Pulmonary artery endothelial cell (primary cell): ENCODE measurements around the gene HDGF. TPM values are rescaled to one million over a fixed set of nuclear protein-coding genes. Genes with fewer than 3 reads are reported as not detected.
A peak's percentile ranks its signal among the peaks of the same experiment; 100 is the strongest.

Experiments used
- DNase-seq: peaks from one replicate; pipeline ENCODE4 v3.0.0-alpha.2; 2011; ENCODE audit warnings: low read depth, low spot score
- total RNA-seq: library from RNA; depleted of rRNA; stranded (reverse); fragments of >200 nt; gene quantifications from 2 replicates; pipeline ENCODE4 v1.2.3, GENCODE V29; 2014

Gene HDGF
- total RNA-seq, 1 donor from 2014 or later, result 206 TPM

- peak; percentile 59 for DNase-seq
These were observed 25.7 kb downstream of the HDGF start for GRCh38 chr1:156725683-156726280.

DNA sequence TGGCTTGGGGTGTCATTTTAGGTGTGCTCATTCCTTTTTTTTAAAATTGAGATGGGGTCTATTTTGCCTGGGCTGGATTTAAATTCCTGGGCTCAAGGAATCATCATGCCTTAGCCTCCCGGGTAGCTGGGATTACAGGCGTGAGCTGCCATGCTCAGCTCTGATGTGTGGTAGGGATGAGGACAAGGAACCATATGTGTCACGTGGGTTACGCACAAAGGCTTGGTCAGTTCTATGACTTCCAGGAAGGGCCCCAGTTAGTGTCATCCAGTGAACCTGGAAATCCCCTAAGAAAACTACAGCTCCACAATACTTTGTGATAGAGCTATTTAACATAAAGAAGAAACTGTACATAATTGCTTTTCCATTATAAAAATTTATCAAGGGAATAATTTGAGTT, 29.9 kb downstream of the HDGF start:
- DNase-seq, result no peak

GRCh38 chr1:156721131-156721530, 30.3 kb downstream of the HDGF start:
- DNase-seq, result no peak

DNA sequence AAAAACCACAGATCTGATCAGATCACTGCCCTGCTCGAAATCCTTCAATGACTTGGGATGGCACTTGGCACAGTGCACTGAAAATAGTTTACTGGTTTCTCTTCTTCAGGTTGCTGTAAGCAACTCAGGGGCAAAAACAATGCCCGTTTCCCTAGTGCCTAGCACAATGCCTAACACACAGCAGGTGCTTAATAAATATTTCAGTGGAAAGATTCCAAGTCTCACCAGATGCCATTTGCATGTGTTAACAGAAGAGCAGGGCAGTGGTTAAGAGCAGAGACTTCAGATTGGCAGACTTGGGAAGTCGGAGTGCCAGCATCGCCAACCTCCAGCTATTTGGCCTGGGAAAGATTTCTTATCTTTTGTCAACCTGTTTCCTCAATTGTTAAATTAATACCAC, 34.1 kb downstream of the HDGF start:
- DNase-seq, result no peak

- DNase-seq, result no peak
These were observed 36.6 kb downstream of the HDGF start for GRCh38 chr1:156714830-156715229.

DNA sequence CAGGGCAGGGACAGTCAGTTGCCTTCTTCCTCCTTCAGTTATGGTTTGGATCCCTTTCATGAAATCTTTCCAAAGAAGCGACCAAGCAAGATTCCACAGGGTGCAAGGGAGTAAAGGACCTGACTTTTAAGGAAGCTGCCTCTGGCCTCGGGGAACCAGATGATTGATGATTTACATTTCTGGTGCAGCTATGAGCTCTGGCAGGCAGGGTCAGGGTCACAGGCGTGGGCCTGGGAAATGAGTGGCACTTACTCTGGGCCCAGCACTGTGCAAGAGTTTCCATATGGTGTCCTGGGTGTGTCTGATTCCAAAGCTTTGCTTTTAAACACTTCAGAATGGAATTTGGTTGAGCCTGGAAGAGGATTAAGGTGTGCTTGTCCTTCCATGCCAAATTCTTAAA, 38.8 kb downstream of the HDGF start:
- no peak for DNase-seq

GRCh38 chr1:156711011-156711817, 40.3 kb downstream of the HDGF start:
- no peak for DNase-seq

- DNase-seq, result no peak
These were observed 41.6 kb downstream of the HDGF start for GRCh38 chr1:156709757-156710489.

DNA sequence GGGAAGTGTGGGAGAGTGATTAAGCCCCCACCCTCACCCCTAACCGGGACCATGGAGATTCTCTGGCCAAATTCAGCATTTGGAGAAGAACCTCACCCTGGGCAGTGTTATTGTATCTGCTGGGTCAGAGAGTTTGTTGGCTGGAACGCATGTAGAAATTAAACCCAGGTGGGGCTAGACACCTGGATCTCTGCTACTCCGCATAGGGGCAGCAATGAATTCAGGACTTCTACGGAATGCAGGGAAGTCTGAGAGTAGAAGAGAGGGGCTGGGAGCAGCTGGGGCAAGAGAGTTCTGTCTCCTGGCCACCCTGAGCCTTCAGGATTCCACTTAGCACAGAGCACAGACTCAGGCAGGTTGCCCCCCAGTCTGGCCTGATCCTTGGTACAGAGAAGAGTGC, 42.4 kb downstream of the HDGF start:
- DNase-seq, result no peak

DNA sequence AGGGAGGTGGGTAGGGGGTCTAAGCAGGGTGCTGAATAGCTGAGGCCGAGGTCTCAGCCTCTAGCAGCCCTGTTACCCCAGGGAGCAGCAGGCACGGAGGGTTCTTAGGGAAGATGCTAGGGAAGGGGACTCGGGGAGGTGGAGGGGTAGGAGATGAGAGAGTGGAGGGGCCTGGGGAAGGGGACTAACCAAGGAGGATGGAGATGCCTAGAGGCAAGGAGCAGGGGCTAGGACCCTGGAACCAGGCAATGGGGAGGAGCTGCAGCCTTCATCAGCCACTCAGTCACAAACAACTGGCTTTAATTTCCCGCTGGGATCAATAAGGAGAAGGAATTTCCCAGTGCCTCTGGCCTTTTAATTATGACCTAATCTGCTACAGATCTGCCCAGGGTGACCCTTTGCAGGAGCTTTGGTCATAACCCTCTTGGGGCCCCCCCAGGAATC, 43.2 kb downstream of the HDGF start:
- DNase-seq, result no peak

DNA sequence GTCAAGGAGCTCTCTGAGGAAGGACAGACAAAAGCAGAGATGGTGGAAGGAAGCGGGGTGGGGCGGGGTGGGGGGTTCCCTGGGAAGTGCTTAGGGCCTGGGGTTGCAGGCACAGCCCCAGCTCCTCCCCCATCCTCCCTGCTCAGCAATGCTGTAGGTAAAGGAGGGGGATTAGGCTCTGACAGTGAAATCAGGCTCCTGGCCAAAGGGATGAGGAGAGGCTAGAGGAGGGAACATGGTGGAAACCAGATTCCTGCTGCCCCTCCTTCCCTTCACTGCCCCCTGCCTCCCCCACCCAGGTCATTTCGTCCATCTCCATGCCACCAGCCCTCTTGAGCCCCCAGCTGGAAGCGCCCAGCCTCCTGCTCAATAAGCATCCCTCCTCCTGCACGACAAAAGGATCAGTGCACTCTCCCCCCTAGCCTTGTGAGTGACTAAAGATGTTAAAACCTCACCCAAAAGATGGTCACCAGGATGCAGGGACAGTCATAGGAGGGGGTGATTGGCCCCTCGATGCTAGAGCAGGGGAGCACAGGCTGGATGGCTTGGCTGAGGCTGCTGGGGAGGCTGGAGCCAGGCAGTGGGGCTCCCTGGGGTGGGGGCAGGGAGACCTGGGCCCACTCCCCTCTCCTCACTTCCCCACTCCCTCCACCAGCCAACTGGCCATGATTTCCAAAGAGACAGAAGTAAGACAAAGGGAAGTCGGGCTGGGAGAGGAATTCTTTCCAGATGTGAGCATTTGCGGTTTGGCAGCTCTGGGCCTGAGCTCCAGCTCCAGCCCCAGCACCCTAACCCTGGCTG, 43.9 kb downstream of the HDGF start:
- DNase-seq, result no peak

- DNase-seq, result no peak
These were observed 44.6 kb downstream of the HDGF start for GRCh38 chr1:156706657-156707416.

DNA sequence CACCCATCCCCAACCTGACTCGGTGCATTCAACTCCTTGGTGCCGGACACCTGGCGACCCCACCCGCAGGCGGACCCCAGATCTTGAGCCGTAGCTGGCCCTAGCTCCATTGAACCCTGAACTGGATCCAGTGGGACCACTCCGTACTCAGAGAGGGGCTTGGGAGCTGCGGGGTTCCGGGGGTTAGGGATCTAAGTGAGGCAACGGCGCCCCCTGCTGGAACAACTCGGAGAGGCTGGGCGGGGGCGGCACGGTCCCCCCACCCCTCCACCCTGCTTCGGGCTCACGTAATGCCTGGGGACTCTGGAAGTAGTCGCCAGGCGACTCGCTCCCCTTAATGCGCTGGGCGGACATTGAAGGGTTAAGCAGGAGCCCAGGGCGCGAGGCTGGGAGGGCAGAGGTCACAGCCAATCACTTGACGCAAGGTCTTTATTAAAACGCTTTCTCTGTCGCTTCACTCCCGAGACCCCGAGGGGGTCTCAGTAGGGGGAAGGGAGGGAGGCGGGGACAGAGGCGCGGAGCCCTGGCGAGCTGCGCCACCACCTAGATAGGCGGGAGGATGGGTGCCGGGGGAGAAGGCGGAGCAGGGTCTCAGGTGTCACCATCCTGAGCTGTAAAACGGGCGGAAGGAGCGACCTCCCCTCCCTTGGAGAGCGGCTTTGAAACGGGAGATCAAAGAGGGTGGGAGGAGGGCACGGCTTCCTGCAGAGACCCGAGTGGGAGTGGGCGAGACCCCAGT, 45.4 kb downstream of the HDGF start:
- no peak for DNase-seq

DNA sequence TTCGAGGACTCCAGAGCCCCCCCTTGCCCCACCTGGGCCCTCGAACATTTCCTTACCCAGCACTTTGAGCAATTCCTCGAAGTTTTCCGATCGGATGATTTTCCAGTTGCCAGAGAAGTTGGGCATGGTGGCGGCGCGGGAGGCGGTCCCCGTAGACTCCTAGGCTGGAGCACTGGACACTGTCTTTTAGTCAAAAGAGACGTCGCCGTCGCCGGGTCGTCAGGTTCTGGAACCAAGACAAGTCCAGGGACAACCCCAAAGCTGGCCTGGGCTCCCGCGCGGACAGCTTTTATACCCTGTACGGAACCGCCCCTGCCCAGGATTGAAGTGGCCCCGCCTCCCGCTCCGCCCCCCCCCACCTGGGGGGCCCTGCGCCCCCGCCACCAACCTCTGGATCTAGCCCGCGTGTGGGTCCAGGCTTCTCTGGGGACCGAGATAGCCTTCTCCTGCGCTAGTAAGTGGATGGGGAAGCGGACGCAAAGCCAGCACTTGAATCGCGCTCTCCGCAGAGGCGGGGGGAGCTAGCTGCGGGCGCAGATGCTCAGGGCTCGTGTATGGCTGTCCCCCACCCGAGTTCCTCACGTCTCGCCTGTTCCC, 46.1 kb downstream of the HDGF start, which contains the start of gene CRABP2:
CRABP2 (minus strand) TSS at position 263 of the 597 bp plus-strand sequence; CDS start at position 126, 137 bp downstream.
- DNase-seq, result no peak

GRCh38 chr1:156704930-156705320, 46.5 kb downstream of the HDGF start:
- no peak for DNase-seq

DNA sequence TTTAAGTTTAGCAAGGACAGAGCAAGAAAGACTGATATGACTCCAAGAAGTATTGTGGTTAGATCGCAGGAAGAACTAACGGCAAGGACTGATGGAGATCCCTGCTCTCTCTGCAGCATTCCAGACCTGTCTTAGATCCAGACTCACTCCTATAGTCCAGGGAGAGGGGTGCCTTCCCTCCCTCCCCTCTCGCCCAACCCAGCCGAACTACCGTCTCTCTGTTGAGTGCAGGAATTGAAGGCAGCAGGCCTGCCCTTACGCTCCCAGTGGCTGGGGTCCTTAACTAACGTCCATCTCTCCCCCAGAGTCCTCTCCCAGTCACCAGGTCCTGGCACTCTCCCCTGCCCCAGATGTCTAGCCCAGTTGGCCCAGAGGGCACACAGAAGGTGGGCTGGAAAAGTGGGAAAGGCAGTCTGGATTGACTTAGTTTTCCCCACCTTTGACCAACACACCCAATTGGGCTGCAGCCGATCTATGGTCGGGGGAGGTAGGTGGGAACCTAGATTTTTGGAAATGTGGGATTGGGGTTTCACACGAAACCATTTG, 47.2 kb downstream of the HDGF start:
- no peak for DNase-seq

DNA sequence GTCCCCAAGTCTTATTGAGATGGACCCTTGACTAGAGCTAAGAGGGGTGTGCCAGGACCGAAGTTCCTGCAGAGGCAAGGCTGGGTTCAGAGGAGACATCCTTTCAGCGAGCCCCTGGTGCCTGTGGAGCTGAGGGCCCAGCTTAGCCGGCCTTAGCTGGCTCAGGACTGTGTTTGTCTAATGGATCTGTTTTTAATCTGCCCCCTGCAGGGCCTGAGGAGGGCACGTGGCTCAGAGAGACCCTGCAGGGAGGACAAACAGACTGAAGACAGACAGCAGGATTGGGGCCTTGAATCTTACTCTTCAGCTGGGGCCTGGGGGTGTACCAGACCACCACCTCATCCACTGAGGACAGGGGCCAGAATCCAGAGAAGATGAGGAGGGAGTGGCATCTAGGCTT, 47.7 kb downstream of the HDGF start:
- no peak for DNase-seq

DNA sequence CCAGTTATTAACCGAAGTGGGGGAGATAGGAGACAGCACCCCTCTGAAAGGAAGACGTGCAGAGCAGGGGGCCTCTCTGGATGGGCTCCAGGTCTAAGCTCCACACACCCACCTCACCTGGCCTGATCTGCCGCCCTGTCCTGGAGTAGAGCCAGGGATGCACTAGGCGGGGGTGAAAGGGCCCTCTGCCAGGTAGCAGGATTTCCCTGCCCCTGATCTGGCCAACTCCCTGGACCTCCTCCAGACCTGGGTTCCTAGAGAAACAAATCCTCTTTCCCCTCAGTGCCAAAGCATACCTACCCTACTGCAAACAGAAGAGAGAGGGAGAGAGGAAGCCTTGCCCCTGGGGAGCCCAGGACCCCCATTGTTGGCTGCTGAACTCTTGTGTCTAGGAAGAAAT, 48.1 kb downstream of the HDGF start:
- no peak for DNase-seq
